Stimulated activated CD4-positive, alpha-beta T cell treated with anti-CD3 and anti-CD28 coated beads, Interleukin-2, amount 100 ng/mL, for 4 hours (primary cell): ENCODE data around the gene CHSY1.

ENCODE experiments used
- DNase-seq: peaks from one replicate; pipeline ENCODE4 v3.0.0-alpha.2; 2020; ENCODE audit warnings: low read depth

Gene CHSY1

DNA sequence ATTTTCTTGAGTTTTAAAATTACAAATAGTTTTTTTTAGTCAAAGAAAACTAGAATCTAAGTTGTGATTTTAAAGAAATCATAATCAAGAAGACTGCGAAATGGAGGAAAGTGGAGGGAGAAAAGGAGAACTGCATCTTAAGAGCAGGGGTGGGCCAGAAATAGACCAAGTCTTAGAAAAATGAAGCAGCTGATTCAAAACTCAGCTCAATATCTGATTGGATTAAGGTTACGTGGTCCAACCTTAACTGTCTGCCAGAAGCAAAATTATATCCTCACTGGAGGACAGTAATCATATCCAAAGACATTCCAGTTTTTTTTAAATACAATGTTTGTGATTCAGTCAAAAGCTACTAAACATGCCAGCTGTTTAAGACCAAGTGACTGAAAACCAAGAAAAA is 41.4 kb downstream of the CHSY1 start:
- DNase-seq = no peak

DNA sequence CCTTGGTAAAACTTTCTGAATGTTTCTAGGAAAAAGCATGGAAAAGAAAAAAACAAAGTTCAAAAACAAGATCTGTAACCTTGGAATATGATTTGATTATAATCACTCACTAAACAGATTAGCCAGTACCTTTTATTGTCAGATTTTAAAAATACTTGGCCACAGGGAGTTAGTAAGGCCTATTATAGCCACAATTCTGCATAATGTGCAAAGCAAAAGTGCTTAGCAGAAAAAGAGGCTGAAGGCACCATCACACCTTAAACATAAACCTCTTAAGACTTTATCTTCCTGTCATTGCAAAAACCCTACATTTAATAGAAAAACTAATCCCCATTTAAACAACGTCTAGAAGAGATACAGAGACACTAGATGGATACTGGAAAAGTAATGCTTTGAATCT is 41.8 kb downstream of the CHSY1 start:
- DNase-seq = no peak

DNA sequence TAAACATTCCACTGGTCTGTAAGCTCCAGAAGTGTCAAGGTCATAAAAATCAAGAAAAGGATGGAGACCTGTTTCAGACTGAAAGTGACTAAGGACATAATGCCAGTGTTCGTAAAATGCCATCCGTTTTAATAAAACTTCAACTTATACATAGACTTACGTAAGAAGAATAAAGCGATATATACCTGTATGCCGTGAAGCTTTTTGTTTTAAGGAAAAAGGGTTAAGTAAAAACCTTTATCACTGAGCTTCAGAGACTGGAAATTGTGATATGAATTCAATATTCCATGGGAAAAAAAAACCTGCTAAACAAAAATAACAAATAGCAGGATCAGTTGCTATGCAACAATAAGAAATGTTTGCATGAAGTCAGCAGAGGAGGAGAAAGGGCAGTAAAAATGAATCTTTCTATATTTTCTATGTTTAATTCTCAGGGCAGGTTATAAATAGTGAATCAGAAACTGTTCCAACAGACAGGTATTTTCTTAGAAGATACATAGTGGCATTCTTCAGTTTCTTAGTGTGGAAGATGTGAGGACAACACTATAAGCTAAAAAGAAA is 42.5 kb downstream of the CHSY1 start:
- DNase-seq = no peak

DNA sequence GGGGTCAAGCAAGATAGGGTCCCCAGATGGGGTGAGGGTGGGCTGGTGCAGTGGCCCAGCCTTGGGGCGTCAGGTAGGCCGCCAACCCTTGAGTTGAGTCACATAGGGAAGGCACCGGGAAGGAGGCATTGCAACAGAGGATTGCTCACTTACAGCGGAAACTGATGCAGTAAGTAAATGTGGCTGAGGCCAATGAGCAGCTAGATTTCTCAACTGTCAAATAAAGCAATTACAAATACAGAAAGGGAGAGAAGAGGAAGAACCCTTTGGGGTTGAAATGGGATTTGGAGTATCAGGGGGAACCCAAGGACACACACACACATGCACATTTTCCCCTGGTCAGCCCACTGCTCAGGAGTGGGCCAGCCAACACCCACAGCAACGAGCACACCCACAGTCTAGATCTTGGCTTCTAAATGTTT is 44.0 kb downstream of the CHSY1 start:
- DNase-seq = no peak

- DNase-seq = peak; percentile 92
Observed at GRCh38 chr15:101206176-101206591, 45.7 kb downstream of the CHSY1 start.

DNA sequence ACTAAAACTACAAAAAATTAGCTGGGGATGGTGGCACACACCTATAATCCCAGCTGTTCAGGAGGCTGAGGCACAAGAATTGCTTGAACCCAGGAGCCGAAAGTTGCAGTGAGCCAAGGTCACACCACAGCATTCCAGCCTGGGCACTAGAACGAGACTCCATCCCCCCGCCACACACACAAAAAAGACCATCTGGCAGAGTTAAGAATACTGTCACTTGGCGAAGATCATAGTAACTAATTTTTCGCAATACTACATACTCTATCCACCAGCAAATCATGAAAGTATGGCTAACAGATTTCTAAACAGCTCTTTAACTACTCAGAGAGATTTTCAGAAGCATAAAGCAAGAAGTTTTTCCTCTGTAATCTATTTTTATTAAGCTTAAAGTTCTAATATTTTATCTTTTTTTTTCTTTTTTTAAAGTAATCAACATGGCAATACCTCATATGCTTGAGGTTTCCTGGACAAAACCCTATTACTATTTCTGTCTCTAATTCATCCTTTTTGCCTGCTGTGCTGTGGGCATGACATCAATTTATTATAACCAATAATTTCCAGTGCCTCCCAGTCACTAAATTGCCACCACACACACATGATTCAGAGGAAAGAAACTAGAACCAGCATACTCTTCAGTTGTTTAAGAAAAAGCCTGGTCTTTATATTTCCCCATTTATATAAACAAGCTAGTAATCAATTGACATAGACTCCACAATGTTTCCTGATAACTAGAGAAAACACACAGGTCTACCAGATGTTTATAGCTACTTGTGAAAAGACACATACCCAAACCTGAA is 46.9 kb downstream of the CHSY1 start:
- DNase-seq = no peak

DNA sequence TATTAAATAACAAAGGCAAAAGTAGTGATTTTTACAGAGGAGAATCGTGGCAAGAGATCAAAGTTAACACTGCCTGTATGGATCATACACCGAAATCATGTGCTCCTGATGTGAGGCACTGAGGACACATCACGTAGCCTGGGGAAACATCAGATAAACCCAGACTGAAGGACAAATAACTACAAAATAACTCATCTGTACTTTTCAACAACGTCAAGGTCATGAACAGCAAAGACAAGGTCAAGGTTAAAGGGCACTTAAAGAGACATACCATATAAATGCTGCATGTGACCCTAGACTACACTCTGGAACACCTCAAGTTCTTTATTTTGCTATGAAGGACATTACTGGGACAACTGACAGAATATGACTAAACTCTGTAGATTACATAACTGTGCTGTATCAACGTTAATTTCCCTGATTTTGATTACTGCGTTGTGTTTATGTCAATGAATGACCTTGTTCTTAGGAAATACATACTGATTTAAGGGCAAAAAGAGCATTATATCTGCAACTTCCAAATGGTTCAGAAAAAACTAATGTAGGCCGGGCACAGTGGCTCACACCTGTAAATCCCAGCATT is 48.1 kb downstream of the CHSY1 start:
- DNase-seq = no peak

GRCh38 chr15:101203029-101203573 is 48.7 kb downstream of the CHSY1 start:
- no peak for DNase-seq

- DNase-seq = no peak
Observed at GRCh38 chr15:101201411-101202174, 50.3 kb downstream of the CHSY1 start.

DNA sequence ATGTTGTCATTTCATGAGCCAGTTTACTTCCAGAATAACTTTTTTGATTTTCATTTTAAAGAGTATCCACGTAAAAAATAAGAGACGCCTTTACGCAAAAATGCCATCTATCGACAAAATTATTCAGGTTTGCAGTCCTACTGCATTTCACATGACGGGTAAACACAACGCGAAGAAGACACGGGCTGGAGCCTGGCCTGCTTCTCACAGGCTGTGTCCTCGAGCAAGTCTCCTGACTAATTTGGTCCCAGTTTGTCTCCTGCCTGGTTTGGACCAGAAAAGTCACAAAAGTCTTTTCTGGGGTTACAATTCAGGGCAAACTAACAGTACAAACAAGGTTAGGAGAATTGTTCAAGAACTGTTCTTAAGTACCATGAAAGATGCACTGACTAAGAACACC is 51.7 kb downstream of the CHSY1 start:
- DNase-seq = no peak

DNA sequence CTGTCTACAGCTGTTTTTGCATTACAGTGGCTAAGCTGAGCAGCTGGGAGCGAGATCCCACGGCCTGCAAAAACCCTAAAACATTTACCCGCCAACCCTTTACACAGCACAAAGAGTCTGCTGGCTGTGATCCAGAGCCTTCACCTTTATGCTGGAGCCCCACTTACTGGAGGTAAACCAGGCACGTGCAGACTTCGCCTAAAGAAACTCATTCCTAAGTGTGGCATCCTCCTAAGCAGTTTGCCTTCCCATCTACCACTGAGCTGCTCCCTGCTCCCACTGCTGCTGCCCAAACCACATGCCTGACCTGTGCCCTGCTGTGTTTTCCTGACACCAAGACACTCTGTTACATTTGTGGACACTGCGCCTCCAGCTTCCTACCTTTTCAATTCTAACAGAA is 53.0 kb downstream of the CHSY1 start:
- no peak for DNase-seq

DNA sequence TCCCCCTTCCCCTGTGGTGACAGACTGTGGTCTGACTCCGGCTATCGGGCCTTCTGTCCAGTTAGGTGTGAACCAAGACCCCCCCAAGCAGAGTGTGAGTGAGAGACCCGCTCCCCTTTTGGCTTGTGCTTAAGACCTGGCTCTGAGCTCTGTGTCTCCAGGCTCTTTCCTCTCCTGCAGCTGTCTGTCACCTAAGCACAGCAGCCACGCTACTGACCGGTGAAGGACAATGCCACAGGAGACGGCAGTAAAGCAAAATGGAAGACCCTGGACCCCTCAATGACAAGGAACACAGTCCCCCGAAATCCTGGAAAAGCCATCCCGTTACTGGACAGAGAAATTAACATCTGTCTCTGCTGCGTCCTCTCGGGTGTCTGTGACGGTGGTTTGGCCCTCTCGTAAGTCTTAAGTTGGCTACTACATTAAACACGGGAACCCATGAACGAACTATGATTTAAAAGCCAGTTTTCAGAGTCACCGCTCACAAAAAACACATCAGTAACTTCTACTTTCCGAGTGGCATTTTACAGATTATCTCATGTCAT is 53.7 kb downstream of the CHSY1 start:
- no peak for DNase-seq

DNA sequence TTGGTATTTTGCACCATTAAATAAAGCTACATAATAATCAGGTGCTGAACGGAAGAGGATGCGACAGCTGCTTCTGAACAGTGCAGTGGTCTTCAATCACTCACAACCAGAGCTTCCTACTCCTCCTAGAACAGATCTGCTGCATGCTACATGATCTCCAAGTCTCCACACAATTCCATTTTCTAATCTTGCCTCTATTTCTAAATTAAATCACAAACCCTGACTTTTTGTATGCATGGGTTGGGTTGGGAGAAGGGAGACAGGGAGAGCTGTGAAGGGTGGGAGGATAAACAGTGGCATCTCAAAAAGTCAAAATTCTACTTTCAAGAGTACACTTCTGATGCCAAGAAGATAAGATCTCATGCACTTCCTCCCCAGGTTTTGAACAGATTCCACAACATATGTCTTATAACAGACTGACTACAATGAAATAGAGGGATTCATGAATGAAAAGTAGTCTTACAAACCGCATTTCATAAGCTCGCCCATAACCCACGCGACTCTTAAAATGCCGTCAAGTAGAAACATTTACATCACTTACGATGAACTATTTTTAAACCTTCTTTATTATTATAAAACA is 57.2 kb downstream of the CHSY1 start:
- no peak for DNase-seq

DNA sequence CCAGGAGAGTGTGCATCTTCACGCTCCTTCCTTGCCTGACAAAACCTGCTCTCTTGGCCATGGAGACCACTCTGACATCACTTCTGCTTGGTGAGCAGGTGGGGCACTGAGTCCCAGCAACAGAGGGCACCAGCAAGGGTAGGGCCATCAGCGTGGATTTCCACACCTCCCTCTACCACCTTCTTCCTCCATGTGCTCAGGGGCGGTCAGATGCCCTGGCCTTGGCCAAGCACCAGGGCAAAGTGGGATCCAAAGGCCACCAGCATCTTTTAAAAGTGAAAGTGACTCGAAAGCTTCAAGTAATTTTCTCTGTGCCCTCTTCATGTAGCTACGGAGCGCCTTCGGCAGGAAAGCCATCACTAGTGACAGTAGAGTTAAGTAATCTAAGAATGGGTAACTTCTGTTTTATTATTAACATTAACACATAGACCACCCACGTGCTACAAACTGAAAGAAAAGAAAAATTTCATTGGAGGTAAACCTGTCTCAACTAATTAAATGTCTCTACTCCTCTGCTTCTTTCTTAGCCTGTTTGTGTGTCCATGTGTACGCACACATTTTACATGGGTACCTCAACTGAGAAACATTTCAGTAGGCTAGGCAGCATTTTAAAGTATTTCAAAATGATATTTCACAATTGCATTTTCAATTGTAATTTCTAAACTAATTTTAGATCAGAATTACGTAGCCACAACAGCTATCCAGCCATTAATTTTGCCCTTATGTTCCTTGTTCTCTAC is 57.9 kb downstream of the CHSY1 start:
- DNase-seq = no peak

GRCh38 chr15:101193120-101193644 is 58.7 kb downstream of the CHSY1 start:
- no peak for DNase-seq

- no peak for DNase-seq
Observed at GRCh38 chr15:101192081-101192480, 59.8 kb downstream of the CHSY1 start.

DNA sequence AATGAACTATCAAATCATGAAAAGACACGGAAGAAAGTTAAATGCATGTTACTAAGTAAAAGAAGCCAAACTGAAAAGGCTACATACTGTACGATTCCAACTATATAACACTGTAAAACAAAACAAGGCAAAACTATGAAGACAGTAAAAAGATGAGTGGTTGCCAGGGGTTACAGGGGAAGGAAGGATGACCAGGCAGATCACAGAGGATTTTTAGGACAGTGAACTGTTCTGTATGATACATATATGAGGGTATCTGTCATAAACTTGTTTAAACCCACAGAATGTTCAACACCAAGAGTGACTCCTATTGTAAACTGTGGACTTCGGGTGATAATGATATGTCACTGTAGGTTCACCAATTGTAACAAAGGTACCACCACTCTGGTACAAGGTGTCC is 60.6 kb downstream of the CHSY1 start:
- DNase-seq = no peak

DNA sequence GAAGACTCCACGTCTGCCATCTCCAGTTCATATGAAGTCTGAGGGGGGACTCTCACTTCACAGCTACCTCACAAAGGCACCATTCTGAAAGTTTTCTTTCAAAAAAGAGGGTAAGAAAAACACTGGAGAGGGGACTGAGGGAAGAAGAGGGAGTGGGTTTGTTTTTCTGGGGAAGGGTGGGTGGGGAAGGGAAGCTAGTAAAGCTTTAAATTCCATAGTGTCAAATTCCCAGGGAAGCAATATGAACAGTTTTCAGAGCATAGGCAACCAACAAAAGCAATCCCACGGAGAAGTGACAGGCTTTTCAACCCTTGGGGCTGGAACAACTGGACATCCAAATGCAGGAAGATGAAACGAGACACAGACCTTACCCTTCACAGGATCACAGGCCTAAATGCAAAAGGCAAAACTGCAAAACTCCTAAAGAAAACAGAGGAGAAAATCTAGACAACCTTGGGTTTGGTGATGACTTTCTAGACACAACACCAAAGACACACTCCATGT is 61.7 kb downstream of the CHSY1 start:
- no peak for DNase-seq

GRCh38 chr15:101189409-101190091 is 62.3 kb downstream of the CHSY1 start:
- DNase-seq = no peak
